Keratinocyte (primary cell): ENCODE results near the gene PTPRN2.

ENCODE experiments used
- CTCF ChIP-seq, 3 experiments: IDR thresholded peaks in 1 of 3; conservative IDR thresholded peaks in 1 of 3; optimal IDR thresholded peaks in 1 of 3; 2 replicates in 2 of 3; 3 replicates in 1 of 3; pipeline versions ENCODE3 to v1.5.1; 2011; ENCODE audit warnings: low read length in 3 of 3, mild to moderate bottlenecking in 3 of 3, moderate library complexity in 2 of 3, control low read depth in 1 of 3, inconsistent platforms in 1 of 3; ENCODE audit not compliant: insufficient read depth in 2 of 3; ENCODE audit errors: extremely low read depth in 1 of 3
- EZH2 ChIP-seq: IDR thresholded peaks from one replicate; pipeline ENCODE4 v1.6.1; 2012; ENCODE audit warnings: inconsistent platforms, mild to moderate bottlenecking, low read length, moderate library complexity

- TF ChIP-seq CTCF (optimal IDR thresholded peaks at IDR 0.05 in 1 of 3, IDR thresholded peaks at IDR 0.05 in 1 of 3, conservative IDR thresholded peaks at IDR 0.05 in 1 of 3; ENCODE audit: extremely low read depth in 1 of 3, insufficient read depth in 2 of 3, low read length in 3 of 3), result no peak
- no peak for TF ChIP-seq EZH2
Measured at GRCh38 chr7:157543276-157543675, 1044.3 kb downstream of the PTPRN2 start.
